ENCODE results near the gene CNTNAP2. TPM values are rescaled to one million over a fixed set of nuclear protein-coding genes. Genes with fewer than 3 reads are reported as not detected.

Gene CNTNAP2
- total and polyA plus RNA-seq, 4 donors, result 0.14 to 2.3 (median 1.1) TPM

GRCh38 chr7:148291799-148292198 is 2175.2 kb downstream of the CNTNAP2 start:
- no peaks in the 10 kb centered on the region for H3K4me1 ChIP-seq (ENCODE audit: control insufficient read depth in 4 of 4, insufficient read depth in 4 of 4, low read length in 3 of 4)
- WGBS, result 99% methylated on average over 1 of the region's 1 CpG
- no peaks in the 10 kb centered on the region for H3K27me3 ChIP-seq (ENCODE audit: control insufficient read depth in 4 of 4, insufficient read depth in 4 of 4, low read length in 3 of 4)
- DNase-seq (ENCODE audit: low spot score), result no peak
- H3K4me3 ChIP-seq (ENCODE audit: low read depth in 1 of 3, low read length in 3 of 3), result no peak overlapping the region
- TF ChIP-seq HNF4A (conservative IDR thresholded peaks at IDR 0.05), result no peak
- no peak for TF ChIP-seq EGR1 (IDR thresholded peaks at IDR 0.05; ENCODE audit: low read depth in 2 of 2)
- no peak for TF ChIP-seq TAF1 (conservative IDR thresholded peaks at IDR 0.05)
- no peak for TF ChIP-seq NR2F2 (IDR thresholded peaks at IDR 0.05)
- no peak for TF ChIP-seq YY1 (IDR thresholded peaks at IDR 0.05)
- no peak for TF ChIP-seq MAX (IDR thresholded peaks at IDR 0.05)
- no peak for TF ChIP-seq JUND (IDR thresholded peaks at IDR 0.05)
- TF ChIP-seq, protein P1, sequence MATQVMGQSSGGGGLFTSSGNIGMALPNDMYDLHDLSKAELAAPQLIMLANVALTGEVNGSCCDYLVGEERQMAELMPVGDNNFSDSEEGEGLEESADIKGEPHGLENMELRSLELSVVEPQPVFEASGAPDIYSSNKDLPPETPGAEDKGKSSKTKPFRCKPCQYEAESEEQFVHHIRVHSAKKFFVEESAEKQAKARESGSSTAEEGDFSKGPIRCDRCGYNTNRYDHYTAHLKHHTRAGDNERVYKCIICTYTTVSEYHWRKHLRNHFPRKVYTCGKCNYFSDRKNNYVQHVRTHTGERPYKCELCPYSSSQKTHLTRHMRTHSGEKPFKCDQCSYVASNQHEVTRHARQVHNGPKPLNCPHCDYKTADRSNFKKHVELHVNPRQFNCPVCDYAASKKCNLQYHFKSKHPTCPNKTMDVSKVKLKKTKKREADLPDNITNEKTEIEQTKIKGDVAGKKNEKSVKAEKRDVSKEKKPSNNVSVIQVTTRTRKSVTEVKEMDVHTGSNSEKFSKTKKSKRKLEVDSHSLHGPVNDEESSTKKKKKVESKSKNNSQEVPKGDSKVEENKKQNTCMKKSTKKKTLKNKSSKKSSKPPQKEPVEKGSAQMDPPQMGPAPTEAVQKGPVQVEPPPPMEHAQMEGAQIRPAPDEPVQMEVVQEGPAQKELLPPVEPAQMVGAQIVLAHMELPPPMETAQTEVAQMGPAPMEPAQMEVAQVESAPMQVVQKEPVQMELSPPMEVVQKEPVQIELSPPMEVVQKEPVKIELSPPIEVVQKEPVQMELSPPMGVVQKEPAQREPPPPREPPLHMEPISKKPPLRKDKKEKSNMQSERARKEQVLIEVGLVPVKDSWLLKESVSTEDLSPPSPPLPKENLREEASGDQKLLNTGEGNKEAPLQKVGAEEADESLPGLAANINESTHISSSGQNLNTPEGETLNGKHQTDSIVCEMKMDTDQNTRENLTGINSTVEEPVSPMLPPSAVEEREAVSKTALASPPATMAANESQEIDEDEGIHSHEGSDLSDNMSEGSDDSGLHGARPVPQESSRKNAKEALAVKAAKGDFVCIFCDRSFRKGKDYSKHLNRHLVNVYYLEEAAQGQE (IDR thresholded peaks at IDR 0.05), result no peak
- no peak for TF ChIP-seq CTCF (IDR thresholded peaks at IDR 0.05; ENCODE audit: low read depth, low read length, missing input control)
- no peak for TF ChIP-seq HNF4G (IDR thresholded peaks at IDR 0.05)
- TF ChIP-seq GABPA (IDR thresholded peaks at IDR 0.05 in 1 of 2, conservative IDR thresholded peaks at IDR 0.05 in 1 of 2), result no peak
- TF ChIP-seq FOXA1 (IDR thresholded peaks at IDR 0.05), result no peak
- no peak for TF ChIP-seq RAD21 (IDR thresholded peaks at IDR 0.05)
- no peak for TF ChIP-seq ATF3 (IDR thresholded peaks at IDR 0.05)
- no peak for TF ChIP-seq FOXA2 (IDR thresholded peaks at IDR 0.05)
- TF ChIP-seq RXRA (IDR thresholded peaks at IDR 0.05), result no peak
- no peak for TF ChIP-seq ZBTB33 (IDR thresholded peaks at IDR 0.05)
- no peaks in the 10 kb centered on the region for H3K36me3 ChIP-seq (ENCODE audit: control insufficient read depth in 4 of 4, insufficient read depth in 3 of 4, low read depth in 1 of 4, low read length in 3 of 4)
- no peak overlapping the region for H3K9ac ChIP-seq (ENCODE audit: low read depth in 1 of 2, low read length in 2 of 2)
- no peak overlapping the region for H3K27ac ChIP-seq (ENCODE audit: low read depth in 1 of 2, low read length in 2 of 2)
- no peaks in the 10 kb centered on the region for H3K9me3 ChIP-seq (ENCODE audit: control insufficient read depth in 4 of 4, low read length in 3 of 4)
